NCI-H69 (cell line): ENCODE data around the gene CALR3.
"Not testable (repeated sequence)": the region's sequence is repeated elsewhere in the genome, so short reads cannot be mapped to it uniquely, and the experiment has no call there.

Experiments
- DNase-seq: peaks from one replicate; lab custom pipeline; 2025; lab: John Stamatoyannopoulos, UW

CALR3 gene

GRCh38 chr19:16522559-16523377 lies 26.8 kb upstream of the CALR3 start:
- DNase-seq, result no peak

GRCh38 chr19:16521715-16522289 lies 25.8 kb upstream of the CALR3 start:
- DNase-seq, result no peak

GRCh38 chr19:16520986-16521624 lies 25.1 kb upstream of the CALR3 start:
- no peak for DNase-seq

GRCh38 chr19:16520074-16520973 lies 24.4 kb upstream of the CALR3 start:
- DNase-seq, result no peak

GRCh38 chr19:16519230-16519687 lies 23.3 kb upstream of the CALR3 start:
- no peak for DNase-seq

- no peak for DNase-seq
Measured at GRCh38 chr19:16518483-16519229, 22.7 kb upstream of the CALR3 start.

- no peak for DNase-seq
Measured at GRCh38 chr19:16518061-16518460, 22.1 kb upstream of the CALR3 start.

GRCh38 chr19:16516923-16517610 lies 21.1 kb upstream of the CALR3 start:
- no peak for DNase-seq

- no peak for DNase-seq
Measured at GRCh38 chr19:16516381-16516780, 20.4 kb upstream of the CALR3 start.

- DNase-seq, result no peak
Measured at GRCh38 chr19:16514383-16515019, 18.5 kb upstream of the CALR3 start.

- not testable (repeated sequence) for DNase-seq
Measured at GRCh38 chr19:16512611-16513010, 16.6 kb upstream of the CALR3 start.

GRCh38 chr19:16509141-16510061 lies 13.4 kb upstream of the CALR3 start:
- no peak for DNase-seq

GRCh38 chr19:16508546-16508945 lies 12.6 kb upstream of the CALR3 start:
- no peak for DNase-seq

- no peak for DNase-seq
Measured at GRCh38 chr19:16506961-16507360, 11.0 kb upstream of the CALR3 start.

GRCh38 chr19:16506161-16506560 lies 10.2 kb upstream of the CALR3 start:
- DNase-seq, result not testable (repeated sequence)

- DNase-seq, result no peak
Measured at GRCh38 chr19:16504271-16504670, 8.3 kb upstream of the CALR3 start.

- no peak for DNase-seq
Measured at GRCh38 chr19:16497837-16498236, 1.9 kb upstream of the CALR3 start.

- DNase-seq, result no peak
Measured at GRCh38 chr19:16497042-16497441, 1.1 kb upstream of the CALR3 start.

- peak; percentile 25 for DNase-seq
Measured at GRCh38 chr19:16496613-16496983, 631 bp upstream of the CALR3 start.
